ENCODE data around the gene INSYN2B.

DNA sequence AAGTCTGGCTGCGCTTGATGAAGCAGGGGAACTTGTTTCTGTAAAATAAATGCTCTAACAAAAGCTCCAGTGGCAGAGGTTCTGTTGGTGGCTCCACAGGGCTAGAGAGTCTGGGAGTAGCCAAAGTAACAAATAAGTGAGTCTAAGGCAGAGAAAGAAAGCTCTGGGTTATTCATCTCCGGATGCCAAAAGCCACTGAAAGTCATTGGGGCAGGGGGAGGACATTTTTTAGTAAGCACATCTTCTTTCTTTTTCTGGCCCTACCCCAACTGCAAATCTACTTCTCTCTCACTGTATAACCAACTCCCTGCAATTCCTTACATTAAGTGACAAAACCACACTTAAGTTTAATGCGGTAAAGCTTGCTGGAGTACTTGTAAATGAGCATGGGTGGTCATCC, 141.6 kb downstream of the INSYN2B start:
- TF ChIP-seq, protein P1, sequence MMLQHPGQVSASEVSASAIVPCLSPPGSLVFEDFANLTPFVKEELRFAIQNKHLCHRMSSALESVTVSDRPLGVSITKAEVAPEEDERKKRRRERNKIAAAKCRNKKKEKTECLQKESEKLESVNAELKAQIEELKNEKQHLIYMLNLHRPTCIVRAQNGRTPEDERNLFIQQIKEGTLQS (CRISPR knock-in tag; conservative IDR thresholded peaks at IDR 0.05) = no peak
- TF ChIP-seq EMX1 (CRISPR knock-in tag; IDR thresholded peaks at IDR 0.05) = no peak
- no peak for TF ChIP-seq CREM (CRISPR knock-in tag; IDR thresholded peaks at IDR 0.05)
- TF ChIP-seq, protein P2, sequence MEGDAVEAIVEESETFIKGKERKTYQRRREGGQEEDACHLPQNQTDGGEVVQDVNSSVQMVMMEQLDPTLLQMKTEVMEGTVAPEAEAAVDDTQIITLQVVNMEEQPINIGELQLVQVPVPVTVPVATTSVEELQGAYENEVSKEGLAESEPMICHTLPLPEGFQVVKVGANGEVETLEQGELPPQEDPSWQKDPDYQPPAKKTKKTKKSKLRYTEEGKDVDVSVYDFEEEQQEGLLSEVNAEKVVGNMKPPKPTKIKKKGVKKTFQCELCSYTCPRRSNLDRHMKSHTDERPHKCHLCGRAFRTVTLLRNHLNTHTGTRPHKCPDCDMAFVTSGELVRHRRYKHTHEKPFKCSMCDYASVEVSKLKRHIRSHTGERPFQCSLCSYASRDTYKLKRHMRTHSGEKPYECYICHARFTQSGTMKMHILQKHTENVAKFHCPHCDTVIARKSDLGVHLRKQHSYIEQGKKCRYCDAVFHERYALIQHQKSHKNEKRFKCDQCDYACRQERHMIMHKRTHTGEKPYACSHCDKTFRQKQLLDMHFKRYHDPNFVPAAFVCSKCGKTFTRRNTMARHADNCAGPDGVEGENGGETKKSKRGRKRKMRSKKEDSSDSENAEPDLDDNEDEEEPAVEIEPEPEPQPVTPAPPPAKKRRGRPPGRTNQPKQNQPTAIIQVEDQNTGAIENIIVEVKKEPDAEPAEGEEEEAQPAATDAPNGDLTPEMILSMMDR (IDR thresholded peaks at IDR 0.05) = no peak
- TF ChIP-seq, protein P3, sequence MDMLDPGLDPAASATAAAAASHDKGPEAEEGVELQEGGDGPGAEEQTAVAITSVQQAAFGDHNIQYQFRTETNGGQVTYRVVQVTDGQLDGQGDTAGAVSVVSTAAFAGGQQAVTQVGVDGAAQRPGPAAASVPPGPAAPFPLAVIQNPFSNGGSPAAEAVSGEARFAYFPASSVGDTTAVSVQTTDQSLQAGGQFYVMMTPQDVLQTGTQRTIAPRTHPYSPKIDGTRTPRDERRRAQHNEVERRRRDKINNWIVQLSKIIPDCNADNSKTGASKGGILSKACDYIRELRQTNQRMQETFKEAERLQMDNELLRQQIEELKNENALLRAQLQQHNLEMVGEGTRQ (CRISPR knock-in tag; IDR thresholded peaks at IDR 0.05) = no peak

Measured in WTC11 (cell line).